ENCODE data around the gene HSF2.

The HSF2 gene

GRCh38 chr6:122400121-122400450 lies 634 bp downstream of the HSF2 start:
- peak; percentile 9 for DNase-seq (ENCODE audit: low spot score)

DNA sequence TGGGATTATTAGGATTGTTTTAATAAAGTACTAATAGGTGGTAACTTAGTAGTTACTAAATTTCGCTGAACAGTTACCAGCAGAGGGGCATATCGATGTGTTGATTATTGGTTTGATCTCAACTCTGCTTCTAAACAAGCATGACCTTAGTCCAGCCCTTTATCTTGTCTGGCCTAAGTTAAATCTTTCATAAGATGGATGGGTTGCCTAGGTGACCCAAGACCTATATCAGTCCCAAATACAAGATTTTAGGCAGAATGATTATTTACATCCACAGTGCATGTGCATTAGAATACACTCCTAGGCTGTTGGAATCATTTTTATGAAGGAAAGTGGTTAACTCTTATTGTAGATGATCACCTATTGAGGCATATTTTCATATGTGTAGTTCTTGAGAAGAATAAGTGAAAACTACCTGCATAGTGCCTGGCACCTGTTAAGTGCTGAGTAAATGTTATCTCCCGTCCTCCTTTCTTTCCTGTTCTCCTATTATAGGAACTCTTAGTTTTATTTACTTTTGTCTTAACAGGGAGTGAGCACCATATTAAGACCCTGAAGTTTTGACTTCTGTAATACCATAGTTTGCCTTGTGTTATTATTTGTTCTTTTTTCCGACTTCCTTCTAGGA lies 1.1 kb downstream of the HSF2 start:
- no peak for DNase-seq (ENCODE audit: low spot score)

- no peak for DNase-seq (ENCODE audit: low spot score)
Measured at GRCh38 chr6:122401104-122401503, 1.7 kb downstream of the HSF2 start.

GRCh38 chr6:122404444-122404843 lies 5.0 kb downstream of the HSF2 start:
- DNase-seq (ENCODE audit: low spot score), result no peak

GRCh38 chr6:122405417-122405816 lies 6.0 kb downstream of the HSF2 start:
- no peak for DNase-seq (ENCODE audit: low spot score)

DNA sequence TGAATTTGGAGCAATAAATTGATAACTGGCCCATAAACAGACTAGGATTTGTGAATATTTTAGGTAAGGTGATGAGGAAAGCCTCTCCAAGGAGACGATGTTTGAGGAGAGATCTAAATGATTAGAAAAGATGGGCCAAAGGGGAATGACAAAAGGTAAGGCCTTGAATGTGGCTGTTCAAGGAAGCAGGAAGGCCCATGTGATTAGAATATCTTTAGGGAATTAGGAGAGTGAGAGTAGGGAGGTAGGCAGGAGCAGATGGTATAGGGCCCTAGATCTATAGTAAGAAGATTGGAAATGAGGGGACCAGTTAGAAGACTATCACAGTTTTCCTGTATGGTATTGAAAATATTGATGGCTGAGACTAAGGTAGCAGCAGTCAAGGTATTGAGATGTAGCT lies 6.7 kb downstream of the HSF2 start:
- DNase-seq (ENCODE audit: low spot score), result no peak

DNA sequence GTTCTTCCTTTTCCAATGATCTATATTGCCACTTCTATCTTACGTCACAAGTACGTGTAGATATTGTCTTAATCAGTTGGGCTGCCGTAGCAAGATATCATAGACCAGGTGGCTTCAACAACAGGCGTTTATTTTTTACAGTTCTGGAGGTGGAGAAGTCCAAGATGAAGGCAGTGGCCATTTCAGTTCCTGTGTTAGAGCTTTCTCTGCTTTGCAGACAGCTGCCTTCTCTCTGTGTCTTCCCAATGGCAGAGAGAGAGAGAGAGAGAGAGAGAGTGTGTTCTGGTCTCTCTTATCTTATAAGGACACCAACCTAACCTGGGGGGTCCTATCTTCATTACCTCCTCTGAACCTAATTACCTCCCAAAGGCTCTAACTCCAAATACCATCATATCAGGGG lies 8.3 kb downstream of the HSF2 start:
- DNase-seq (ENCODE audit: low spot score), result no peak

DNA sequence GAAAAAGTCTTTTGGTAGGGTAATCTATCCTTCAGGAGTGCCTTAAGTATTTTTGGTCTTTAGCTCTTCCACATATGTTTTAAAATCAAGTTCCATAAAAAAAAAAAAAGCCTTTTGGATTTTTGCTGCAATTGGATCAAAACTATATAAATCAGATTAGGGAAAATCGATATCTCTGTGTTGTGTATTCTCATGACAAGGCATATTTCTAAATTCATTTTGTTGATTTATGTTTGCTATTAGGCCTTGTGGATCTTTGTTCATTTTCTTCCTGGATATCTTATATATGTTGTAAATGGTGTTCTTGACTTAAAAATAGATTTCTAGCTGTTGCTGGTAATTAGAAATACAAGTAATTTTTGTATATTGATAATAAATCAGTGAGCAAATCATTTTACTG lies 8.8 kb downstream of the HSF2 start:
- no peak for DNase-seq (ENCODE audit: low spot score)

DNA sequence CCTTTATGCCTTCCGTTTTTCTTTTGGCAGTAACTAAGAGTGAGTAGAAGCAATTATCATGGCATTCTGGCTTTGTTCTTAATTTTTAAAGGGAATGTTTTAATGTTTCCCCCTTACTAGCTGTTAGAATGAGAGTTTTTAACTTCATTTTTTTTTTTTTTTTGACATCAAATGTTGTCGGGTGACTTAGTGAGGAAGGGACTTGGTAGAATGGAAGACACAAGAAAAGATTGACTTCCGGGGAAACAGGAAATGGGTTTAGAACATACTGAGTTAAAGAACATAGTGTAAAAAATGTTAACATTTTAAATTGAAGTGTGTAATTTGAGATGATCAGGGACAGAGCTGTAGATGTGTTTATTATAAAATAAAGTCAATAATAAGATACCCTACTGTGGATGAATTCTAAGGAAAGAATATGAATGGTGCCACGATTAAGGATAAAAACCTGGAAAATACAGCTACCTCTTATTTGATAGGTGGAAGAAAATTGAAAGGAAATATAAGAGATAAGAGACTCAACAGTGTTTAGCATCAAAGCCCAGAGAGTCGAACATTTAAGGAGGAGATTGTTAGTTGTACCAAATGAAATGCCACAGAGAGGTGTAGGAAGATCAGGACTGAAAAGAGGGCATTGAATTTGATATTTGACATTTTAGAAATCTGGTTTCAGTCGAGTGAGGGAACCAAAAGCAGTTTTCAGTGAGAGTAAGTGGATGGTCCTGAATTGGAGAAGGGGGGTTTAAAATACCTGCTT lies 9.4 kb downstream of the HSF2 start:
- no peak for DNase-seq (ENCODE audit: low spot score)

DNA sequence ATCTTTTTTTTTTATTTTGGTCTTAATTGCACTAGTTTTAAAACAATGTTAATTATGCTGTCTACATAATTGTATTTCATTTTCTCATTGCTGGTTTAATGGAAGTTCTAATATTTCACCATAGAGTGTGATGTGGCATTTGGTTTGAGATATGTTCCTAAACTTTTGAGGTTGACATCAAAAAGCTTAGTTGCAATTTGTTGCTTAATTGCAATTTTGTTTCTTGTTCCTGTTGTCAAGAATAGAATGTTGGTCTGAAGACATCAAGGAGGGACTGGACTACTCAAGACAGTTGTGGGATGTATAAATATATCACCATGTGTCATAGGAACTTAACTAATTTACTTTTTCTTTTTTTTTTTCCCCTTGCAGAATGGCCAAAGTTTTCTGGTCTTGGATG lies 12.5 kb downstream of the HSF2 start:
- no peak for DNase-seq (ENCODE audit: low spot score)

DNA sequence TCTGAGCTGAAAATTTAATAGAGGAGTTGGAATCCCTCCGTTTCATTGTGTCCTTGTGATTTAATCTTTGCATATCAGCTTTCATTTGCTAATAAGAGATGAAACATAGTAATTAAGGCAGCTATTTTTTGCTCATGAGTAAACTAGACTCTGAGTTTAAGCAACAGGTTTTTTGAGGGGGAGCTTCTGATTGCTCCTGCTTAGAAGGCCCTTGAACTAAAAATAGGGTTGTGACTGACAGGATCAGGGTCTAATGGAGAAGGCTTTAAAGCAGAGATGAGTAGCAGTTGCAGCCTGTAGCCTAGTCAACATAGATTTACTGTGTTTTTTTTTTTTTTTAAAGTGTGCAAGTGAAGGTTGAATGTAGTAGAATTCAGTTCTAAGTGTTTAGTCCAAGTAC lies 17.4 kb downstream of the HSF2 start:
- DNase-seq (ENCODE audit: low spot score), result no peak

GRCh38 chr6:122422003-122422402 lies 22.6 kb downstream of the HSF2 start:
- DNase-seq (ENCODE audit: low spot score), result no peak

DNA sequence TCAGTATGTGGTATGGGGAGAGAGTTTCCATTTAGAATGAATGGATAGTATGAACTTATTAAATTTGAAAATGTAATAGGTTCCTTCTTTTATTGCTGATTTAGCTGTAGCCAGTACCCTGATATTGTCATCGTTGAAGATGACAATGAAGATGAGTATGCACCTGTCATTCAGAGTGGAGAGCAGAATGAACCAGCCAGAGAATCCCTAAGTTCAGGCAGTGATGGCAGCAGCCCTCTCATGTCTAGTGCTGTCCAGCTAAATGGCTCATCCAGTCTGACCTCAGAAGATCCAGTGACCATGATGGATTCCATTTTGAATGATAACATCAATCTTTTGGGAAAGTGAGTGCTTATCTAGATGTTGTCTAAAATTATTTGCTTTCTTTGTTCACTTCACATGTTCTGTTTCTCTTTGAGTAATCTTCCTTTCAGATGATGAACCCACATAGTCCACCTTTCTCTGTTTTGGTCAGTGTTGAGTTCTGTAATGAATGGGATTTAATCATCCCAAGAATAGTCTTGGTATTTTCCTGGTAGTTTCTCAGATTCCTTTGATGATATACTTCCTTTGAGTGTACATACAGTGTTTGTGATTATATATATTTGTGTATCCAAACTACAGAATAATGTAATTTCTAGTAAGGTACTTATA lies 23.3 kb downstream of the HSF2 start:
- no peak for DNase-seq (ENCODE audit: low spot score)

- no peak for DNase-seq (ENCODE audit: low spot score)
Measured at GRCh38 chr6:122423734-122424133, 24.3 kb downstream of the HSF2 start.

DNA sequence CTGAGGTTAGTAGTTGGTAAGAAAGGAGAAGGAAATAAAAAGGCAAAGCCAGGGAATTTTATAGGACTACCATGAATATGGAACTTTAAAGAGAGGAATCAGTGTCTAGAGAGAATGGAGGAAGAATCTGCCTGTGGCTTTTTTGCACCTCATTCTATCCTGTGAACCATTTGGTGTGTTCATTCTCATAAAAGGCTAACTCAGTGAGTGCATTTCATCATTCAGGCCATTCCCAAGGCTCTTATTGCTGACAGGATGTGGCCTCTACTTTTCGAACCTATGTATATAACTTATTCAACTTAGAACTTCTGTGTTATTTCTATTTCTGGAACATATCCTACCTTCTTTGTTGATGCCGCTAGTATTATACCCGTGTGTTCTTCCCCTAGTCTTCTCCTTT lies 27.1 kb downstream of the HSF2 start:
- DNase-seq (ENCODE audit: low spot score), result no peak

- no peak for DNase-seq (ENCODE audit: low spot score)
Measured at GRCh38 chr6:122428781-122429180, 29.3 kb downstream of the HSF2 start.

DNA sequence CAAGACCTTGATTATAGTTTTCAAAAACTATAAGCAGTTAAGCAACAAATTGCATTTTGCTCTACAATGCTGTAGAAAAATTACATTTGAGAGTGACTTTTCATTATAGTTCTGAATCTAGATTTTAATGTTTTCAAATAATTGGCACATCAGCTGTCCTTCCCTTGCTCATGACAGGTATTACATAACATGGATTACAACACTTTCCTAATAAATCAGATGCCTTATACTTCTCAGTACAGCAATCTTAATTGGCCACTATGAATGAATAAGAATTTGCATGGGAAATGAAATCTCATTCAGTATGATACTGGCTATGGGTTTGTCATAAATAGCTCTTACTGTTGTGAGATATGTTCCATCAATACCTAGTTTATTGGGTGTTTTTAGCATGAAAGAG lies 29.9 kb downstream of the HSF2 start:
- DNase-seq (ENCODE audit: low spot score), result no peak

GRCh38 chr6:122431780-122432179 lies 32.3 kb downstream of the HSF2 start:
- no peak for DNase-seq (ENCODE audit: low spot score)

DNA sequence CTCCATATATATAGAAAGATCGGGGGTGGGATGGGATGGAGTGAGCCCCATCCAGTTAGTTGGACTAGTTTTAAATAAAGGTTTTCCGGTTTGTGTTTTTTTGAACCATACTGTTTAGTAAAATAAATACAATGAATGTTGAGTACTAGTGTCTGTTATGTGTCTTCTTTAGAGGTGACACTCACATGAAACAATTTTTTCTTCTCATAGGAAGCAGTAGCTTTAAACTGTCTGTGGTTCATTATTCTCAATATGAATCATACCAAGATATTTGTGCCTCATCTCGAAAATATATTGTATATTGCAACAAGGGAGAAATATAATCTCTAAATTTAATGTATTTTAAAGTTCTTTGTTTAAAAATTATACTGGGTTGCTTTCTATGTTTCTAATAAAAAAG lies 33.4 kb downstream of the HSF2 start:
- no peak for DNase-seq (ENCODE audit: low spot score)

- no peak for DNase-seq (ENCODE audit: low spot score)
Measured at GRCh38 chr6:122438975-122439374, 39.5 kb downstream of the HSF2 start.

GRCh38 chr6:122445274-122445673 lies 45.8 kb downstream of the HSF2 start:
- DNase-seq (ENCODE audit: low spot score), result no peak

DNA sequence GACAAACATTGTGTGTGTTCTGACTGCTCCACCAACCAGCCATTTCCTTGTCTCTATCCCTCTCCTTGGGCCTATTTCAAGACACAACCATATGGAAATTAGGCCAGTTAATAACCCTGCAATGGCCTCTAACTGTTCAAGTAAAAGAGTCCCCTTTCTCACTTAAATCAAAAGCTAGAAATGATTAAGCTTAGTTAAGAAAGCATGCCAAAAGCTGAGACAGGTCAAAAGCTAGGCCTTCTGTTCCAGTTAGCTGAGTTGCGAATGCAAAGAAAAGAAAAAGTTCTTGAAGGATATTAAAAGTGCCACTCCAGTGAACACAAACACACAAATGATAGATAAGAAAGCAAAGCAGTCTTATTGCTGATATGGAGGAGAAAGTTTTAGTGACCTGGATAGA lies 49.6 kb downstream of the HSF2 start:
- no peak for DNase-seq (ENCODE audit: low spot score)

DNA sequence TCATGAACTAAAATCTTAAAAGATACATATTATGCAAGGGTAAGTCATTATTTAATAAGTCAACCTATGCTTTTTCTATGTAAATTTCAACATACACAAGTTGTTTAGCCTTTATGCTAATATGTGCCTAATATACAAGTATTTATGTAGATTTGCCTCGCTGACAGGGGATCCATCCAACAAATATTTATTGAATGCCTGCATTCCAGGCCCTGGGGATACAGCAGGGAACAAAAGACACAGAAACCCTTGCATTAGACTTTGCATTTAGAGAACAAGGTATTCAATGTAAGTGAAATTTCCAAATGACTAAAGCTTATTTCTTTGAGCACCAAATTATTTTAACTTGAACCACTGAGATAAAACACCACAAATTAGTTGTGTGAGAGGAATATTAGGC lies 53.1 kb downstream of the HSF2 start:
- no peak for DNase-seq (ENCODE audit: low spot score)

DNA sequence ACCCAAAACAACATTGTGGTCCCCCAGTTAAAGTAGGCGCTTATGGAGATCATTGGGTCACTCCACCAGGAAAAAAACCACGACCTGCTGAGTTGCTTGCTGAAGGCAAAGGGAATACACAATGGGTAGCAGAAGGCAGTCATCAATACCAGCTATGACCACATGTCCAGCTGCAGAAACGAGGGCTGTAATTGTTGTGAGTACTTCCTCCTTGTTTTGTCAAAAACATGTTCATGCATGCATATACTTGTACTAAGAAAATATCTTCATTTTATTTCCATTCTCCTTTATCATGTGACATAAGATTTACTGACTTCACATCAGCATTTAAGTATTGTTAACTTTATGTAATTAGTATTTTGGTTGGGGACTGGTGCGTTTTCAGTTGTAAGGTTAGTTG lies 55.2 kb downstream of the HSF2 start:
- DNase-seq (ENCODE audit: low spot score), result no peak

All from SW480 (cell line).